ENCODE data around the gene GH2. TPM values are rescaled to one million over a fixed set of nuclear protein-coding genes. Genes with fewer than 3 reads are reported as not detected.
"Not testable (repeated sequence)": the region's sequence is repeated elsewhere in the genome, so short reads cannot be mapped to it uniquely, and the experiment has no call there.

The GH2 gene
- total RNA-seq, 4 donors from 2014 or later = not detected

- H3K9me3 ChIP-seq; H3K36me3 ChIP-seq; intact Hi-C loops (cut with DNase I; ENCODE audit: low total_unique reads); H3K4me1 ChIP-seq; H3K4me3 ChIP-seq; H3K27ac ChIP-seq; H3K27me3 ChIP-seq; DNase-seq; in situ Hi-C loops (cut with MboI; ENCODE audit: low pct_ligation_motif_present in 1 of 4, low pct_unique_long_range_greater_than_20kb in 1 of 4, low sequenced_read_pairs in 3 of 4): not testable (repeated sequence)
- no CpG with 5 or more reads among the region's 7 CpGs for WGBS, 2 donors (ENCODE audit: low coverage in 1 of 2)
Observed at GRCh38 chr17:63873577-63873976, 8.2 kb downstream of the GH2 start, which contains the start of gene CSH2. CSH2 (minus strand) TSS chr17:63873677; CDS start chr17:63873614, 63 bp downstream.

- in situ Hi-C loops (cut with MboI; ENCODE audit: low pct_ligation_motif_present in 1 of 4, low pct_unique_long_range_greater_than_20kb in 1 of 4, low sequenced_read_pairs in 3 of 4); H3K4me1 ChIP-seq; DNase-seq; H3K27ac ChIP-seq; intact Hi-C loops (cut with DNase I; ENCODE audit: low total_unique reads); H3K27me3 ChIP-seq; H3K4me3 ChIP-seq; H3K9me3 ChIP-seq; H3K36me3 ChIP-seq: not testable (repeated sequence)
- WGBS, 2 donors (ENCODE audit: low coverage in 1 of 2) = 92% methylated on average over 15 of the region's 15 CpGs; no CpG with 5 or more reads in 1 of the 2 donors
Observed at GRCh38 chr17:63871646-63872365, 9.9 kb downstream of the GH2 start.

GRCh38 chr17:63870292-63870665 lies 11.5 kb downstream of the GH2 start:
- 68 to 88% methylated on average over 4 of the region's 4 CpGs for WGBS, 2 donors (ENCODE audit: low coverage in 1 of 2)
- H3K9me3 ChIP-seq; H3K36me3 ChIP-seq; DNase-seq; in situ Hi-C loops (cut with MboI; ENCODE audit: low pct_ligation_motif_present in 1 of 4, low pct_unique_long_range_greater_than_20kb in 1 of 4, low sequenced_read_pairs in 3 of 4); H3K27ac ChIP-seq; H3K4me1 ChIP-seq; H3K27me3 ChIP-seq; H3K4me3 ChIP-seq; intact Hi-C loops (cut with DNase I; ENCODE audit: low total_unique reads): not testable (repeated sequence)

- H3K4me1 ChIP-seq; H3K27me3 ChIP-seq; in situ Hi-C loops (cut with MboI; ENCODE audit: low pct_ligation_motif_present in 1 of 4, low pct_unique_long_range_greater_than_20kb in 1 of 4, low sequenced_read_pairs in 3 of 4); H3K9me3 ChIP-seq; H3K27ac ChIP-seq; DNase-seq; H3K36me3 ChIP-seq; intact Hi-C loops (cut with DNase I; ENCODE audit: low total_unique reads); H3K4me3 ChIP-seq: not testable (repeated sequence)
- 55 to 58% methylated on average over 7 to 9 of the region's 9 CpGs for WGBS, 2 donors (ENCODE audit: low coverage in 1 of 2)
Observed at GRCh38 chr17:63869491-63870291, 12.1 kb downstream of the GH2 start.

- H3K27ac ChIP-seq; intact Hi-C loops (cut with DNase I; ENCODE audit: low total_unique reads); H3K27me3 ChIP-seq; DNase-seq; H3K36me3 ChIP-seq; H3K4me1 ChIP-seq; H3K4me3 ChIP-seq; in situ Hi-C loops (cut with MboI; ENCODE audit: low pct_ligation_motif_present in 1 of 4, low pct_unique_long_range_greater_than_20kb in 1 of 4, low sequenced_read_pairs in 3 of 4); H3K9me3 ChIP-seq: not testable (repeated sequence)
- 51 to 60% methylated on average over 1 to 3 of the region's 7 CpGs for WGBS, 2 donors (ENCODE audit: low coverage in 1 of 2)
Observed at GRCh38 chr17:63866625-63867024, 15.1 kb downstream of the GH2 start.

GRCh38 chr17:63859257-63859656 lies 22.5 kb downstream of the GH2 start:
- H3K9me3 ChIP-seq = no peaks in the 10 kb centered on the region
- DNase-seq = no peak
- H3K27ac ChIP-seq = no peak overlapping the region
- H3K27me3 ChIP-seq = no peaks in the 10 kb centered on the region
- in situ Hi-C loops (cut with MboI; ENCODE audit: low pct_ligation_motif_present in 1 of 4, low pct_unique_long_range_greater_than_20kb in 1 of 4, low sequenced_read_pairs in 3 of 4) (no loop called here), intact Hi-C loops (cut with DNase I; ENCODE audit: low total_unique reads) (no loop called here)
- no peaks in the 10 kb centered on the region for H3K36me3 ChIP-seq
- no peak overlapping the region for H3K4me3 ChIP-seq
- WGBS, 2 donors (ENCODE audit: low coverage in 1 of 2) = 74% methylated on average over 3 of the region's 3 CpGs; no CpG with 5 or more reads in 1 of the 2 donors
- no peaks in the 10 kb centered on the region for H3K4me1 ChIP-seq
- TF ChIP-seq POLR2A (IDR thresholded peaks at IDR 0.05) = no peak
- TF ChIP-seq EP300 (IDR thresholded peaks at IDR 0.05; ENCODE audit: low read depth) = no peak
- TF ChIP-seq CTCF (IDR thresholded peaks at IDR 0.05) = no peak
- no peak for TF ChIP-seq POLR2AphosphoS5 (IDR thresholded peaks at IDR 0.05)

GRCh38 chr17:63856425-63856824 lies 25.3 kb downstream of the GH2 start:
- H3K27me3 ChIP-seq; in situ Hi-C loops (cut with MboI; ENCODE audit: low pct_ligation_motif_present in 1 of 4, low pct_unique_long_range_greater_than_20kb in 1 of 4, low sequenced_read_pairs in 3 of 4); H3K9me3 ChIP-seq; H3K36me3 ChIP-seq; intact Hi-C loops (cut with DNase I; ENCODE audit: low total_unique reads); H3K4me1 ChIP-seq; DNase-seq; H3K27ac ChIP-seq; H3K4me3 ChIP-seq: not testable (repeated sequence)
- 79 to 86% methylated on average over 5 to 8 of the region's 8 CpGs for WGBS, 2 donors (ENCODE audit: low coverage in 1 of 2)

Data from transverse colon (tissue), 4 donors.